ENCODE results near the gene TIMP3. TPM values are rescaled to one million over a fixed set of nuclear protein-coding genes. Genes with fewer than 3 reads are reported as not detected.

Gene TIMP3
- total and polyA plus RNA-seq, 10 donors: 19.7 to 689 (median 367) TPM

DNA sequence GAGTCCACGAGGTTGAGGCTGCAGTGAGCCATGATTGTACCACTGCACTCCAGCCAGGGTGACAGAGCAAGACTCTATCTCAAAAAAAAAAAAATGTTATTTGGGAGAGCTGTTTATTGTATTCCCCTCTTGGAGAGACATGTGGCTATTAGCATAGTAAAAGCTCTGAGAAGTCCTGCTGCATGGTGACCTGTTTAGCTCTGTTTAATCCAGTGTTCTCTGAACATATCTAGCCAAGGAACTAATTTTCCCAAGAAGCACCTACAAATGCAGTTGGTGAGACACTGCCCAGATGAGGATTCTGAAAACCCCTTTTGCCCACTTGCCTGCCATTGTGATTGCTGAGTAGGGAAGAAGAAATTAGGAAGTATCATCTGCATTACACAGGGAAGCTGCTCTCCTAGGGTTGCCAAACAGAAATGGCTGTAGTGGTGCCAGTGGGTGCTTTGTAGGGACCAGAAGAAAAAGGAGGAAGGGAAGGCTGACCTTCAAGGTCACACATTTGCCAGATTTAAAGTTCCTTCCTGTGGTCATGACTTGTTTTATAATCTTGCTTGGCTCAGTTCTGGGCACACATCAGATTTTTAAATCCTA, 15.7 kb downstream of the TIMP3 start:
- no peaks in the 10 kb centered on the region for H3K27me3 ChIP-seq (replicated peaks in 1 of 7)
- no peaks in the 10 kb centered on the region for H3K9me3 ChIP-seq
- DNase-seq: no peak
- TF ChIP-seq, protein P1, sequence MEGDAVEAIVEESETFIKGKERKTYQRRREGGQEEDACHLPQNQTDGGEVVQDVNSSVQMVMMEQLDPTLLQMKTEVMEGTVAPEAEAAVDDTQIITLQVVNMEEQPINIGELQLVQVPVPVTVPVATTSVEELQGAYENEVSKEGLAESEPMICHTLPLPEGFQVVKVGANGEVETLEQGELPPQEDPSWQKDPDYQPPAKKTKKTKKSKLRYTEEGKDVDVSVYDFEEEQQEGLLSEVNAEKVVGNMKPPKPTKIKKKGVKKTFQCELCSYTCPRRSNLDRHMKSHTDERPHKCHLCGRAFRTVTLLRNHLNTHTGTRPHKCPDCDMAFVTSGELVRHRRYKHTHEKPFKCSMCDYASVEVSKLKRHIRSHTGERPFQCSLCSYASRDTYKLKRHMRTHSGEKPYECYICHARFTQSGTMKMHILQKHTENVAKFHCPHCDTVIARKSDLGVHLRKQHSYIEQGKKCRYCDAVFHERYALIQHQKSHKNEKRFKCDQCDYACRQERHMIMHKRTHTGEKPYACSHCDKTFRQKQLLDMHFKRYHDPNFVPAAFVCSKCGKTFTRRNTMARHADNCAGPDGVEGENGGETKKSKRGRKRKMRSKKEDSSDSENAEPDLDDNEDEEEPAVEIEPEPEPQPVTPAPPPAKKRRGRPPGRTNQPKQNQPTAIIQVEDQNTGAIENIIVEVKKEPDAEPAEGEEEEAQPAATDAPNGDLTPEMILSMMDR (IDR thresholded peaks at IDR 0.05 in 8 of 11, conservative IDR thresholded peaks at IDR 0.05 in 3 of 11): no peak
- TF ChIP-seq POLR2A (IDR thresholded peaks at IDR 0.05) (no peak), POLR2AphosphoS5 (IDR thresholded peaks at IDR 0.05) (peak in 1 of 3 donors; percentile 66)
- H3K4me3 ChIP-seq: no peak overlapping the region
- peaks cover 0 to 86% (median 28%) of the 10 kb centered on the region in 6 donors for H3K4me1 ChIP-seq
- H3K27ac ChIP-seq: peak overlapping the region in 2 of 8 donors; percentile 8 to 56
- intact Hi-C loops (cut with DNase I; ENCODE audit: low total_unique reads): no loop called here
- 80 to 89% (median 86%) methylated on average over 1 of the region's 1 CpG for WGBS, 5 donors
- H3K36me3 ChIP-seq: peaks cover 0 to 48% (median 0%) of the 10 kb centered on the region in 6 donors

GRCh38 chr22:32818446-32819115, 17.1 kb downstream of the TIMP3 start:
- Histone ChIP-seq H3K36me3 (peaks cover 0 to 55% (median 0%) of the 10 kb centered on the region in 6 donors), H3K9me3 (no peaks in the 10 kb centered on the region), H3K27me3 (replicated peaks in 1 of 7) (no peaks in the 10 kb centered on the region), H3K4me1 (peaks cover 0 to 89% (median 28%) of the 10 kb centered on the region in 6 donors), H3K27ac (peak overlapping the region in 5 of 8 donors; percentile 4 to 56 (median 48)), H3K4me3 (no peak overlapping the region)
- no peak for DNase-seq
- WGBS, 5 donors: 52 to 62% (median 58%) methylated on average over 12 of the region's 12 CpGs
- intact Hi-C loops (cut with DNase I; ENCODE audit: low total_unique reads): no loop called here
- TF ChIP-seq POLR2A (IDR thresholded peaks at IDR 0.05) (no peak), POLR2AphosphoS5 (IDR thresholded peaks at IDR 0.05) (peak in 2 of 3 donors; percentile 22 to 60)
- TF ChIP-seq, protein P1 (IDR thresholded peaks at IDR 0.05 in 8 of 11, conservative IDR thresholded peaks at IDR 0.05 in 3 of 11): no peak

DNA sequence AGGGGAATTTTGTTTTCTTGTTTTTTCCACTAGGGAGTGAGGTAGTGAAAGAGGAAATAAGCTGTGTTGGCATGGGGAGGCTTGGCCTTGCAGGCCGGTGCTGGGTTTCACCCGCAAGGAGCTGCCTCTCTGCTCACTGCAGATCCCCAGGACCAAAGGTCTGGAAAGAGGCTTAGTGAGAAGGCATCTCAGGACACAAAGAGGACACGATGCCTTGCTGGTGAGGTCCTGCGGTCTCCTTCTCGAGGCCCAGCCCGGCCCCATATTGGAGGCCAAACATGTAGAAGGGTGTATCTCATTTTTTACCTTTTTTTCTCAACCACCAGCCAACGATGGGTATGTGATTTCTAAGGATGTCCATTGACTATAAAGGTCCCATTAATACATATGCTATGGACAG, 17.6 kb downstream of the TIMP3 start:
- intact Hi-C loops (cut with DNase I; ENCODE audit: low total_unique reads): no loop called here
- Histone ChIP-seq H3K9me3 (no peaks in the 10 kb centered on the region), H3K27me3 (replicated peaks in 1 of 7) (no peaks in the 10 kb centered on the region), H3K4me1 (peaks cover 0 to 91% (median 32%) of the 10 kb centered on the region in 6 donors), H3K4me3 (no peak overlapping the region), H3K36me3 (peaks cover 0 to 55% (median 0%) of the 10 kb centered on the region in 6 donors), H3K27ac (peak overlapping the region in 5 of 8 donors; percentile 4 to 56 (median 48))
- WGBS, 5 donors: 77 to 86% (median 83%) methylated on average over 7 of the region's 7 CpGs
- TF ChIP-seq POLR2A (IDR thresholded peaks at IDR 0.05): no peak
- TF ChIP-seq, protein P1 (IDR thresholded peaks at IDR 0.05 in 8 of 11, conservative IDR thresholded peaks at IDR 0.05 in 3 of 11): no peak
- peak in 1 of 3 donors; percentile 65 for TF ChIP-seq POLR2AphosphoS5 (IDR thresholded peaks at IDR 0.05)
- no peak for DNase-seq

All from spleen (tissue), 11 donors.